ENCODE measurements around the gene LY6G5B. TPM values are rescaled to one million over a fixed set of nuclear protein-coding genes. Genes with fewer than 3 reads are reported as not detected.

LY6G5B gene
- total RNA-seq, 2 experiments from 2014 or later: 12.3 to 28.7 TPM

- H3K9me3 ChIP-seq (ENCODE audit: low read length): no peaks in the 10 kb centered on the region
- TF ChIP-seq EZH2phosphoT487 (IDR thresholded peaks at IDR 0.05; ENCODE audit: borderline replicate concordance, low read depth, low read length): no peak
- no peak for TF ChIP-seq CTCF (conservative IDR thresholded peaks at IDR 0.05; ENCODE audit: low read length)
- ChIA-PET CTCF (ENCODE audit: unreplicated experiment) (interaction anchor here (0.6 to 1.0 kb wide), 3 partner anchors 47 to 355 kb away, joined by 3 to 5 read pairs (median 3); no protein-coding TSS in a partner anchor), POLR2A (interaction anchor here (0.6 to 1.0 kb wide), 2 partner anchors 116 to 152 kb away, joined by 3 read pairs; partner anchors contain the start of gene HSPA1B)
- H3K4me2 ChIP-seq (ENCODE audit: low read length): no peak overlapping the region
- no peak overlapping the region for H2AFZ ChIP-seq (ENCODE audit: low read length)
- H3K27ac ChIP-seq (ENCODE audit: low read depth, low read length, poor library complexity, severe bottlenecking): no peak overlapping the region
- H3K36me3 ChIP-seq (ENCODE audit: insufficient read depth, low read length): no peaks in the 10 kb centered on the region
- H3K4me3 ChIP-seq (ENCODE audit: low read depth, low read length, poor library complexity, severe bottlenecking): no peak overlapping the region
- peaks cover 10% of the 10 kb centered on the region for H3K4me1 ChIP-seq (ENCODE audit: insufficient read depth, low read length, poor library complexity, severe bottlenecking)
- intact Hi-C loops (cut with micrococcal nuclease; ENCODE audit: unreplicated experiment): no loop called here
- H3K79me2 ChIP-seq (ENCODE audit: insufficient read depth, low read depth, low read length): no peaks in the 10 kb centered on the region
- no peaks in the 10 kb centered on the region for H4K20me1 ChIP-seq (ENCODE audit: insufficient read depth, low read length)
- DNase-seq (ENCODE audit: low spot score): no peak
- no TSS peak for BruUV-seq (replicated peaks)
- H3K9me2 ChIP-seq (ENCODE audit: insufficient read depth, low read length): no peaks in the 10 kb centered on the region
Observed at GRCh38 chr6:31711233-31711632, 41.5 kb downstream of the LY6G5B start.

- H4K20me1 ChIP-seq (ENCODE audit: insufficient read depth, low read length): no peaks in the 10 kb centered on the region
- H3K4me3 ChIP-seq (ENCODE audit: low read depth, low read length, poor library complexity, severe bottlenecking): no peak overlapping the region
- H3K27ac ChIP-seq (ENCODE audit: low read depth, low read length, poor library complexity, severe bottlenecking): no peak overlapping the region
- no peaks in the 10 kb centered on the region for H3K79me2 ChIP-seq (ENCODE audit: insufficient read depth, low read depth, low read length)
- no peak for DNase-seq (ENCODE audit: low spot score)
- H3K9me3 ChIP-seq (ENCODE audit: low read length): no peaks in the 10 kb centered on the region
- peak; percentile 30; the same call in 1 of the 2 replicates for TF ChIP-seq CTCF (conservative IDR thresholded peaks at IDR 0.05; ENCODE audit: low read length)
- no peak for TF ChIP-seq EZH2phosphoT487 (IDR thresholded peaks at IDR 0.05; ENCODE audit: borderline replicate concordance, low read depth, low read length)
- H3K36me3 ChIP-seq (ENCODE audit: insufficient read depth, low read length): no peaks in the 10 kb centered on the region
- H2AFZ ChIP-seq (ENCODE audit: low read length): no peak overlapping the region
- ChIA-PET POLR2A (no interaction called here), CTCF (ENCODE audit: unreplicated experiment) (interaction anchor here (1.0 kb wide), 1 partner anchor 46 kb away, joined by 3 read pairs; no protein-coding TSS in a partner anchor)
- no peaks in the 10 kb centered on the region for H3K9me2 ChIP-seq (ENCODE audit: insufficient read depth, low read length)
- no peak overlapping the region for H3K4me2 ChIP-seq (ENCODE audit: low read length)
- intact Hi-C loops (cut with micrococcal nuclease; ENCODE audit: unreplicated experiment): no loop called here
- peaks cover 10% of the 10 kb centered on the region for H3K4me1 ChIP-seq (ENCODE audit: insufficient read depth, low read length, poor library complexity, severe bottlenecking)
- no TSS peak for BruUV-seq (replicated peaks)
Observed at GRCh38 chr6:31712296-31712695, 42.5 kb downstream of the LY6G5B start.

GRCh38 chr6:31713465-31713864, 43.7 kb downstream of the LY6G5B start:
- H3K9me3 ChIP-seq (ENCODE audit: low read length): no peaks in the 10 kb centered on the region
- CTCF ChIA-PET (ENCODE audit: unreplicated experiment): no interaction called here
- H3K4me1 ChIP-seq (ENCODE audit: insufficient read depth, low read length, poor library complexity, severe bottlenecking): peaks cover 10% of the 10 kb centered on the region
- no TSS peak for BruUV-seq (replicated peaks)
- no peaks in the 10 kb centered on the region for H4K20me1 ChIP-seq (ENCODE audit: insufficient read depth, low read length)
- H3K36me3 ChIP-seq (ENCODE audit: insufficient read depth, low read length): no peaks in the 10 kb centered on the region
- H3K27ac ChIP-seq (ENCODE audit: low read depth, low read length, poor library complexity, severe bottlenecking): no peak overlapping the region
- no peaks in the 10 kb centered on the region for H3K9me2 ChIP-seq (ENCODE audit: insufficient read depth, low read length)
- intact Hi-C loops (cut with micrococcal nuclease; ENCODE audit: unreplicated experiment): no loop called here
- no peak overlapping the region for H2AFZ ChIP-seq (ENCODE audit: low read length)
- no peak for DNase-seq (ENCODE audit: low spot score)
- H3K79me2 ChIP-seq (ENCODE audit: insufficient read depth, low read depth, low read length): no peaks in the 10 kb centered on the region
- H3K4me2 ChIP-seq (ENCODE audit: low read length): no peak overlapping the region
- POLR2A ChIA-PET: interaction anchor here (1.0 kb wide), 1 partner anchor 14 kb away, joined by 3 read pairs; no protein-coding TSS in a partner anchor
- TF ChIP-seq EZH2phosphoT487 (IDR thresholded peaks at IDR 0.05; ENCODE audit: borderline replicate concordance, low read depth, low read length) (no peak), CTCF (conservative IDR thresholded peaks at IDR 0.05; ENCODE audit: low read length) (no peak)
- no peak overlapping the region for H3K4me3 ChIP-seq (ENCODE audit: low read depth, low read length, poor library complexity, severe bottlenecking)
